MCF 10A (cell line): Measurements from ENCODE around the gene TMEM200B. TPM values are rescaled to one million over a fixed set of nuclear protein-coding genes. Genes with fewer than 3 reads are reported as not detected.
A peak's percentile ranks its signal among the peaks of the same experiment; 100 is the strongest.

Experiments used
- BruUV-seq: library from RNA; stranded (reverse); fragments of 400-500 nt; replicated peaks from 2 replicates; lab custom pipeline; 2021; lab: Mats Ljungman, UMichigan
- CTCF ChIA-PET: fragments of 300-600 bp; sonication (Branson Sonifier 250); formaldehyde crosslinking; extraction: SDS; loops from one replicate; lab custom pipeline; 2021; ENCODE audit warnings: antibody characterized with exemption, inconsistent platforms; lab: Yijun Ruan, JAX
- POLR2A ChIA-PET: fragments of 300-600, 350-650 bp; sonication (Branson Sonifier 250); formaldehyde crosslinking; extraction: SDS; loops from one replicate; lab custom pipeline; 2020; ENCODE audit warnings: antibody characterized with exemption, inconsistent platforms; lab: Yijun Ruan, JAX
- DNase-seq: peaks from one replicate; pipeline ENCODE4 v3.0.0-alpha.2; 2018; ENCODE audit not compliant: unreplicated experiment
- H3K27ac Mint-ChIP-seq: one replicate; pipeline ENCODE4 v1.8.0; 2022; ENCODE audit warnings: mild to moderate bottlenecking, low read depth, mixed read lengths; ENCODE audit not compliant: unreplicated experiment
- H3K27me3 Mint-ChIP-seq: one replicate; pipeline ENCODE4 v1.8.0; 2022; ENCODE audit warnings: mixed read lengths; ENCODE audit not compliant: insufficient read depth, unreplicated experiment
- H3K36me3 Mint-ChIP-seq: one replicate; pipeline ENCODE4 v1.8.0; 2022; ENCODE audit warnings: mild to moderate bottlenecking, moderate library complexity, mixed read lengths; ENCODE audit not compliant: insufficient read depth, unreplicated experiment
- H3K4me1 Mint-ChIP-seq: one replicate; pipeline ENCODE4 v1.8.0; 2022; ENCODE audit warnings: mixed read lengths; ENCODE audit not compliant: insufficient read depth, unreplicated experiment
- H3K4me3 Mint-ChIP-seq: one replicate; pipeline ENCODE4 v1.8.0; 2022; ENCODE audit warnings: mild to moderate bottlenecking, moderate library complexity, mixed read lengths; ENCODE audit not compliant: unreplicated experiment
- H3K9me3 Mint-ChIP-seq: one replicate; pipeline ENCODE4 v1.8.0; 2022; ENCODE audit warnings: mixed read lengths; ENCODE audit not compliant: unreplicated experiment
- intact Hi-C: fragments of 100-400 bp; cut with micrococcal nuclease; formaldehyde crosslinking; loops from 2 replicates; pipeline ENCODE4 v1.14.1; 2022
- total RNA-seq: library from RNA; stranded (reverse); gene quantifications from 2 replicates; pipeline ENCODE4 v1.2.3, GENCODE V29; 2022
- TF ChIP-seq, protein P1 (sequence below): fragments of 200-600 bp; IDR thresholded peaks from one replicate; pipeline ENCODE4 v1.8.0; 2022; ENCODE audit warnings: antibody characterized with exemption, mild to moderate bottlenecking; ENCODE audit not compliant: unreplicated experiment

The TMEM200B gene
- total RNA-seq, 1 experiment from 2014 or later = not detected

DNA sequence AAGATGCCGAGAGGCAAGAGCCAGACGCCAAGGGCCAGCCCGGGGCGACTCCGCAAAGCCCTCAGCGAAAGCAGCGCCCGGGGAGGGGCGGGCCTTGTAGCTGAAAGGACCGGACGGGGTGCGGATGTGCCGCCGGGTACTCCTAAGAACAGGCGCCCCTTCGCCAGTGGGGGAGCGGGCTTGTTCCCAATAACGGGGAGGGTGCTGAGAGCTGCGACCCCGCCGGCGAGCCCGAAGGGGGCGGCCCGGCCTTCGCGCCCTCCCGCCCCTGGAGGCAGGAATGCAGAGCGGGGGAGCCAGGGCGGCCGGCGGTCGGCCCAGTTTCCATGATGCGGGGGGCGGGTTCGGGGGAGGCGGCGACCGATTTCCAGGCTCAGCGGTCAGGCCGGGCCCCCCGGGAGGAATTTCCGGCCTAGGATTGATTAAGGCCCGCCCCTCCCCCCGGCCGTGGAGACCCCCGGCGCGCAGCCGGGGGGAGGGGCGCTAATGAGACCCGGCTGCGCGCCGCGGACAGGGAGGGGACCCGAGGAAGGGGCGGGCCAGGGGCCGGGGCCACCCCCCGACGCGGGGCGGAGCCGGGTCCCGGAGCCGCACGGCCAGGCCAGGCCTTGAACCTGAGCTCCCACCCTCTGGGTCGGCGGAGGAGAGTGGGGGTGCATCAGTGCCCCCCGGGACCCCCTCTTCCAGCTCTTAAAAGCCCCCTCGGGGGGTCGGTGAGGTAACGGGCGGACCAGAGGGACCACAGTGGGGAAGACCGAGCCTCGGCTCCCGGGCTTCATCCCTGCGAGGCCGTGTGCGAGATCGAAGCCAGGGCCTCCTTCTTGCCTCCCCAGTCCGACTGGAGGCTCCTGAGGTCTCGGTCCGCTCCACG, 898 bp upstream of the TMEM200B start:
- intact Hi-C loops = no loop called here

DNA sequence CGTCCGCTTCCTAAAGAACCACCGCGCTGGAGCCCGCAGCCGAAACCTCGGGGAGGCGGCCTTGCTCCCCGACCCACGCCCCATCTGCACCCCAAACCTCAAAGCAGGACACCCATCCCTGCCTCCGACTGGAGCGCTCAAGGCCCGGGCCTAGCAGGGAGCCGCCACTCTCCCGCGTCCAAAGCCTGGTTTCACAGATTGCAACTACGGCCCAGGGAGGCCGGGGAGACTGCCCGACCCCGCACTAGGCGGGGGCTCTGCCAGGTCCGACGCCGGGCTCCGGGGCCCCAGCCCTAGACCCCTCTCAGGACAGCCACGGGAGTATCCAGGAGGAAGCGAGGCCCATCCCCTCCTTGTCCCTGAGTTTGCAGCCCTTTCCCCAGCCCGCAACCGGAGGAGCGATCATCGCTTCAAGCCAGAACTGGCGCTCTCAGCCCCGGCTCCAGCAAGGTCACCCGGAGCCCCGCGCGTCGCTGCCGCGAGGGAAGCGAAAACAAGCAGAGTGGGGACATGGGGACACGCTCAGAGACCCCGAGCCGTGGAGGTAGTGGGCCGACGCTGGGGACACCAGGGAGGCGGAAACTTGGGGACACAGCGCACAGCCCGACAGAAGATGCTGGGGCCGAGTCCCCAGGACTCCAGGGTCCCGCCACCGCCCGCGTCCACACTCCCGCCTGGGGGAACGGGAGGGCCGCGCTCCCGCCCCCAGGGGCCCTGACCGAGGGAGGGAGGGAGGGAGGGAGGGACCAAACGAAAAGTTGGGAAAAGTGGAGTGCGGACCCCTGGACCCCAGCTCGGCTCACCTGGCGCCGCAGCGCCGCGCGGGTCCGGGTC, 433 bp downstream of the TMEM200B start:
- Mint-ChIP-seq H3K27ac (no peak overlapping the region), H3K9me3 (no peaks in the 10 kb centered on the region), H3K27me3 (peaks cover 14% of the 10 kb centered on the region)

More for the DNA sequence above, 898 bp upstream of the TMEM200B start:
- H3K4me1 Mint-ChIP-seq = peaks cover 7% of the 10 kb centered on the region
- CTCF ChIA-PET = no interaction called here
- H3K4me3 Mint-ChIP-seq = peak overlapping the region; percentile 62
- H3K27ac Mint-ChIP-seq = no peak overlapping the region
- H3K9me3 Mint-ChIP-seq = no peaks in the 10 kb centered on the region
- H3K36me3 Mint-ChIP-seq = no peaks in the 10 kb centered on the region
- H3K27me3 Mint-ChIP-seq = peaks cover 14% of the 10 kb centered on the region
- peak; percentile 35 for DNase-seq
- BruUV-seq = no TSS peak
- TF ChIP-seq, protein P1, sequence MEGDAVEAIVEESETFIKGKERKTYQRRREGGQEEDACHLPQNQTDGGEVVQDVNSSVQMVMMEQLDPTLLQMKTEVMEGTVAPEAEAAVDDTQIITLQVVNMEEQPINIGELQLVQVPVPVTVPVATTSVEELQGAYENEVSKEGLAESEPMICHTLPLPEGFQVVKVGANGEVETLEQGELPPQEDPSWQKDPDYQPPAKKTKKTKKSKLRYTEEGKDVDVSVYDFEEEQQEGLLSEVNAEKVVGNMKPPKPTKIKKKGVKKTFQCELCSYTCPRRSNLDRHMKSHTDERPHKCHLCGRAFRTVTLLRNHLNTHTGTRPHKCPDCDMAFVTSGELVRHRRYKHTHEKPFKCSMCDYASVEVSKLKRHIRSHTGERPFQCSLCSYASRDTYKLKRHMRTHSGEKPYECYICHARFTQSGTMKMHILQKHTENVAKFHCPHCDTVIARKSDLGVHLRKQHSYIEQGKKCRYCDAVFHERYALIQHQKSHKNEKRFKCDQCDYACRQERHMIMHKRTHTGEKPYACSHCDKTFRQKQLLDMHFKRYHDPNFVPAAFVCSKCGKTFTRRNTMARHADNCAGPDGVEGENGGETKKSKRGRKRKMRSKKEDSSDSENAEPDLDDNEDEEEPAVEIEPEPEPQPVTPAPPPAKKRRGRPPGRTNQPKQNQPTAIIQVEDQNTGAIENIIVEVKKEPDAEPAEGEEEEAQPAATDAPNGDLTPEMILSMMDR = peak; percentile 56
- POLR2A ChIA-PET = interaction anchor here (0.9 kb wide), 1 partner anchor 14 kb away, joined by 3 read pairs; no protein-coding TSS in a partner anchor

DNA sequence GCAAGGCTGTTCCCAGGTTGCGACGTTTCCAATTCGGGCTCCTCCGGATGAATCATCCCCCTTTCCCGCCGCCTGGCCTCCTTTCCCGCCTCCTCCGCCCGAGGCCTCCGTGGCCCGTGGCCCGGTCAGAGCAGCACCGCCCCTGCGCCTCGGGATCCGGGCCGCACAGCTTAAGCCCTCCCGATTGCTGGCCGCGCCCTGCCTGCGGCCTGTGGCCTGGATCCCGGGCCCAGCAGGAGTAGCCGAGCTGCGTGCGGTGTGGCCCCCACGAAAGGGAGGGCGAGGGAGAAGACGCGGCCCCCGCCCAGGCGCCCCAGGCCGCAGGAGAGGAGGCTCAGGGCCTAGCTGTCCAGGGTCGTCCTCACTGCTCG, 1.0 kb downstream of the TMEM200B start:
- ChIA-PET CTCF (interaction anchor here (0.6 kb wide), 1 partner anchor 1678 kb away, joined by 3 read pairs; no protein-coding TSS in a partner anchor), POLR2A (interaction anchor here (0.7 kb wide), 1 partner anchor 9 kb away, joined by 3 read pairs; no protein-coding TSS in a partner anchor)
- DNase-seq = peak; percentile 58
- Mint-ChIP-seq H3K9me3 (no peaks in the 10 kb centered on the region), H3K27ac (no peak overlapping the region), H3K27me3 (peaks cover 14% of the 10 kb centered on the region), H3K36me3 (no peaks in the 10 kb centered on the region), H3K4me3 (no peak overlapping the region), H3K4me1 (peaks cover 7% of the 10 kb centered on the region)
- TF ChIP-seq, protein P1 = no peak
- BruUV-seq = no TSS peak
- intact Hi-C loops = no loop called here

More for the DNA sequence above, 433 bp downstream of the TMEM200B start:
- TF ChIP-seq, protein P1 = no peak
- DNase-seq = no peak
- ChIA-PET CTCF (interaction anchor here (0.6 kb wide), 1 partner anchor 1678 kb away, joined by 3 read pairs; no protein-coding TSS in a partner anchor), POLR2A (interaction anchor here (0.7 kb wide), 1 partner anchor 9 kb away, joined by 3 read pairs; no protein-coding TSS in a partner anchor)
- Mint-ChIP-seq H3K4me3 (no peak overlapping the region), H3K4me1 (peaks cover 7% of the 10 kb centered on the region), H3K36me3 (no peaks in the 10 kb centered on the region)
- BruUV-seq = no TSS peak
- intact Hi-C loops = no loop called here
